Measurements from ENCODE around the gene PLEKHM1.

PLEKHM1 gene

DNA sequence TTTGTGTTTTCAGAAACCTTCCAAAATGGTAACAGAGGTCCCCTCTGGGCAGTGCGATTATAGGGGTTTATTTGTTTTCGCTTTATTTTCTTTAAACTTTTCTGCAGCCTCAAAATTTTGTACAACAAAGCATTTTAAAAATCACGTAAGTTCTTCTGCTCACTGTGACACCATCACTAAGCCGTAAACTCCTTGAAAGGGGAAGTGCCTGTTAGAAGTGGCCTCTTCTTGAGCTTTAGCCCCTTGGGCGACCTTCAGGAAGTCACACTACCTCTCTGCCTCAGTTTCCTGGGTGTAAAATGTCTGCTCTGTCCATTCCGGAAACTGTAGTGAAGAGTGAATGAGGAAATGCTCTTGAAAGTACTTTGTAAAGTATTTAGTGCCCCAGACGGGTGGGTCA lies 84.4 kb downstream of the PLEKHM1 start:
- H3K4me1 Mint-ChIP-seq: peaks cover 40% of the 10 kb centered on the region
- H3K27me3 Mint-ChIP-seq: no peaks in the 10 kb centered on the region
- ATAC-seq (replicated peaks; ENCODE audit: extremely low read depth, poor library complexity, severe bottlenecking) (no peak), DNase-seq (ENCODE audit: low spot score in 2 of 2) (no peak)
- peaks cover 37% of the 10 kb centered on the region for H3K36me3 Mint-ChIP-seq (ENCODE audit: insufficient read depth)
- H3K4me3 Mint-ChIP-seq: no peak overlapping the region
- H3K9me3 Mint-ChIP-seq: no peaks in the 10 kb centered on the region
- no peak overlapping the region for H3K27ac Mint-ChIP-seq (ENCODE audit: low read depth)

- DNase-seq (ENCODE audit: low spot score in 2 of 2) (no peak), ATAC-seq (replicated peaks; ENCODE audit: extremely low read depth, poor library complexity, severe bottlenecking) (no peak)
- no peaks in the 10 kb centered on the region for H3K9me3 Mint-ChIP-seq
- peaks cover 33% of the 10 kb centered on the region for H3K4me1 Mint-ChIP-seq
- H3K27me3 Mint-ChIP-seq: no peaks in the 10 kb centered on the region
- no peak overlapping the region for H3K27ac Mint-ChIP-seq (ENCODE audit: low read depth)
- H3K4me3 Mint-ChIP-seq: no peak overlapping the region
- peaks cover 40% of the 10 kb centered on the region for H3K36me3 Mint-ChIP-seq (ENCODE audit: insufficient read depth)
Observed at GRCh38 chr17:45405250-45406086, 85.1 kb downstream of the PLEKHM1 start.

DNA sequence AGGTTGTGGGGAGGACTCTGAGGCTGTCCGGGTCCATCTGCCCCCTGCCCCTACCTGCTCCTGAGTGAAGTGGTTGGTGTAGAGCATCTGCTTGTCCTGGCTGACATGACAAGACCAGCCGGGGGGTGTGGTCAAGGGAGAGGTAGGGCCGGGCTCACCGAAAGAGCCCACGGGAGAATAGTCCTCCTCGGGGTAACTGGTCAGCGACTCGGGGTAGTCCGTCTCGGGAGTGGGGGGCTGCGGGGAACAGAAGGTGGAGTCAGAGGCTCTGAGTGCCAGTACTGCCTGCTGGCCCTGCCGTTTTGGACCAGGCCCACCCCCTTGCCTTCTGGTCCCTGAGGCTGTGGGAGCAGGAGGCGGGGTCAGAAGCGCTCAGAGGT lies 85.7 kb downstream of the PLEKHM1 start:
- Mint-ChIP-seq H3K27ac (ENCODE audit: low read depth) (no peak overlapping the region), H3K4me3 (no peak overlapping the region), H3K27me3 (no peaks in the 10 kb centered on the region), H3K4me1 (peaks cover 29% of the 10 kb centered on the region), H3K9me3 (no peaks in the 10 kb centered on the region), H3K36me3 (ENCODE audit: insufficient read depth) (peaks cover 40% of the 10 kb centered on the region)
- DNase-seq (ENCODE audit: low spot score in 2 of 2) (no peak), ATAC-seq (replicated peaks; ENCODE audit: extremely low read depth, poor library complexity, severe bottlenecking) (no peak)

- H3K4me3 Mint-ChIP-seq: no peak overlapping the region
- H3K36me3 Mint-ChIP-seq (ENCODE audit: insufficient read depth): peaks cover 42% of the 10 kb centered on the region
- no peaks in the 10 kb centered on the region for H3K9me3 Mint-ChIP-seq
- H3K4me1 Mint-ChIP-seq: peaks cover 22% of the 10 kb centered on the region
- ATAC-seq (replicated peaks; ENCODE audit: extremely low read depth, poor library complexity, severe bottlenecking): no peak
- DNase-seq (ENCODE audit: low spot score in 2 of 2): no peak
- no peaks in the 10 kb centered on the region for H3K27me3 Mint-ChIP-seq
- H3K27ac Mint-ChIP-seq (ENCODE audit: low read depth): no peak overlapping the region
Observed at GRCh38 chr17:45403906-45404490, 86.5 kb downstream of the PLEKHM1 start.

GRCh38 chr17:45402916-45403315 lies 87.6 kb downstream of the PLEKHM1 start:
- Mint-ChIP-seq H3K27ac (ENCODE audit: low read depth) (no peak overlapping the region), H3K36me3 (ENCODE audit: insufficient read depth) (peaks cover 49% of the 10 kb centered on the region), H3K4me3 (no peak overlapping the region)

DNA sequence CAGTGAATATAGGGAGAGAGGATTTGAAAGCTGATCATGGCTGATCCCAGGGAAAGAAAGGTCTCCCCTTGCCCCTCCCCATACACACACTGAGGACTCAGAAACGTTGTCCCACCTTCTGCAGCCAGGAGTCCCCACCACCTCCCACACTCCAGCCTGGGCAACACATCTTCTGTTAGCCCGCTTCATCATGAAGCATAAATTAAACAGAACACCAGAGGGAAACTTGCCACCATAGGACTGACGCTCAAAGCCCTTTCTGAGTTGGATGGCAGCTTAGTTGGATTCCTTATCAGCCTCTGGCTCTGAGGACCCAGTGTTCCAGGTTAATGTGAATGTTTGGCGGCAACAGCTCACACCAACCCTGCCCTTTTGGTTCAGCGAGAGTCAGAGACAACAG lies 91.7 kb downstream of the PLEKHM1 start:
- Mint-ChIP-seq H3K4me1 (no peaks in the 10 kb centered on the region), H3K9me3 (no peaks in the 10 kb centered on the region), H3K27ac (ENCODE audit: low read depth) (peak overlapping the region; percentile 13), H3K4me3 (no peak overlapping the region), H3K36me3 (ENCODE audit: insufficient read depth) (peaks cover 41% of the 10 kb centered on the region), H3K27me3 (no peaks in the 10 kb centered on the region)
- ATAC-seq (replicated peaks; ENCODE audit: extremely low read depth, poor library complexity, severe bottlenecking) (no peak), DNase-seq (ENCODE audit: low spot score in 2 of 2) (no peak)

More at GRCh38 chr17:45402916-45403315, 87.6 kb downstream of the PLEKHM1 start:
- peaks cover 11% of the 10 kb centered on the region for H3K4me1 Mint-ChIP-seq
- ATAC-seq (replicated peaks; ENCODE audit: extremely low read depth, poor library complexity, severe bottlenecking): no peak
- H3K9me3 Mint-ChIP-seq: no peaks in the 10 kb centered on the region
- no peaks in the 10 kb centered on the region for H3K27me3 Mint-ChIP-seq
- no peak for DNase-seq (ENCODE audit: low spot score in 2 of 2)

GRCh38 chr17:45397796-45398195 lies 92.7 kb downstream of the PLEKHM1 start:
- Mint-ChIP-seq H3K4me3 (no peak overlapping the region), H3K36me3 (ENCODE audit: insufficient read depth) (peaks cover 40% of the 10 kb centered on the region), H3K27ac (ENCODE audit: low read depth) (no peak overlapping the region), H3K9me3 (no peaks in the 10 kb centered on the region), H3K4me1 (no peaks in the 10 kb centered on the region), H3K27me3 (no peaks in the 10 kb centered on the region)
- DNase-seq (ENCODE audit: low spot score in 2 of 2) (no peak), ATAC-seq (replicated peaks; ENCODE audit: extremely low read depth, poor library complexity, severe bottlenecking) (no peak)

DNA sequence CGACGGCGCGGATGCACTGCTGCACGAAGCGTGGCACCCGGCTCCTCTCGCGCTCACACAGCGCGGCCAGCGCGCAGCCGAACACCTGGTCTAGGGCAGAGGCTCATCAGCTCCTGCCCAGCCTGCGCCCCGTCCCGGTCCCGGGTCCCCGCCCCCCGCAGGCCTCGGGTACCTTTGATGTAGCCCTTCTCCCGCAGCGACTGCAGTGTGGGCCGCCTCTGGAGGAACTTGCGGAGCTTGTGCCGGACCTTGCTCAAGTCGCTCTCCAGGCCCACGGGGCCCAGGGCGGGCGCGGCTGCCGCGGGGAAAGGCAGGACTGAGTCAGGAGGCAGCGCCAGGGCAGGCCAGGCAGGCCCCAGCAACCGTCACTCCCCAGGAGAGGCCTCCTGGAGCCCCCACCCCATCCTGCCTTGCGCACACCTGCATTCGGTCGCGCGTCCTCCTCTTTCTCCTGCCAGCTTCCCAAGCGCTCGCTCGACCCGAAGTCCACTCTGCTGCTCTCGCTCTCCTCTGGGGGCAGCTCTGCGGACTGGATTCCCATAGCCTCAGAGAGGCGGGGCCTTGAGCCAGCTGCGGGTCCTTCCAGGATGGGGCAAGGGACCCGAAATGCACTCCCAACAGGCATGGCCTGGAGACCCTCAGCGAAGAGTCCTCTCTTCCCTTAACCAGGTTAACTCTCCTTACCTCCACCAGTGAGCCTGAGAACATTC lies 93.9 kb downstream of the PLEKHM1 start:
- Mint-ChIP-seq H3K27me3 (no peaks in the 10 kb centered on the region), H3K36me3 (ENCODE audit: insufficient read depth) (peaks cover 31% of the 10 kb centered on the region), H3K9me3 (no peaks in the 10 kb centered on the region), H3K27ac (ENCODE audit: low read depth) (no peak overlapping the region), H3K4me3 (no peak overlapping the region), H3K4me1 (no peaks in the 10 kb centered on the region)
- DNase-seq (ENCODE audit: low spot score in 2 of 2) (no peak), ATAC-seq (replicated peaks; ENCODE audit: extremely low read depth, poor library complexity, severe bottlenecking) (no peak)

DNA sequence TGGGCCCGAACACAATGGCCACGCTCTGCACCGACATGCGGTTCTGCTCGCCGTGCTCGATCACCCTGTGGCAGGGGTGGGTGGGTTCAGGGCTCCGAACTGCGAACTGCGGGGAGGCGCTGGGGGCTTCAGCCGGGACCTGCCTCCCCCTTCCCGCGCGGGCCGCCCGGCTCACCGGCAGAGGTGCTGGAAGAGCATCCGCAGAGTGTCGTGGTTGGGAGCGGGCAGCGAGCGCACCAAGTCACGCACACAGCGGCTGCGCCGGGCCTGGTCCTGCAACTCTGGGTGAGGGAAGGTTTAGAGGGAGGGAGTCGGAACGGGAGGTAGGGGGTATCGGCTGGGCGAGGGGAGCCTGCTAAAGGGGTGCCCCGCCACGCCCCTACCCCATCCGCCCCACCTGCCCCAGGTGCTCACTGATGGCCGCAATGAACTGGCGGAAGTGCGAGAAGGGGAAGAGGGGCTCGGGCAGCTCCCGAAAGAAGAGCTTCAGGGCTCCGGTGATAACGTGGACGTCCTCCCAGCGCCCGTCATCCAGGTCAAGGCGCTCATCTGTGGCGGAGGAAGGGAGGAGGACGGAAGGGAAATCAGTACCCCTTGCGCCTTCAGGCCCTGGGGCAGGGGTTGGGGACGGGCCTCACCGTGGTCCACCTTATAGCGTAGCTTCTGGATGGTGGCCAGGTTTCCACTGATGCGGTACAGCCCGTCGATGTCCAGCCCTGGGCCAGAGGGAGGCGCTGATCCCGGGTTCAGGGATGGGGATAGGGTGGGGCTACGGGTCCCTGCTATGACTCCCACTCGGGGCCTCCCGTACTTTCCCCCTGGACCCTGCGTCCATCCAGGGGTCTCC lies 94.7 kb downstream of the PLEKHM1 start:
- Mint-ChIP-seq H3K4me3 (no peak overlapping the region), H3K9me3 (no peaks in the 10 kb centered on the region), H3K36me3 (ENCODE audit: insufficient read depth) (peaks cover 27% of the 10 kb centered on the region), H3K27ac (ENCODE audit: low read depth) (no peak overlapping the region), H3K27me3 (no peaks in the 10 kb centered on the region), H3K4me1 (no peaks in the 10 kb centered on the region)
- no peak for ATAC-seq (replicated peaks; ENCODE audit: extremely low read depth, poor library complexity, severe bottlenecking)
- no peak for DNase-seq (ENCODE audit: low spot score in 2 of 2)

- no peak for DNase-seq (ENCODE audit: low spot score in 2 of 2)
- no peaks in the 10 kb centered on the region for H3K4me1 Mint-ChIP-seq
- H3K9me3 Mint-ChIP-seq: no peaks in the 10 kb centered on the region
- H3K27ac Mint-ChIP-seq (ENCODE audit: low read depth): no peak overlapping the region
- H3K27me3 Mint-ChIP-seq: peaks cover under 1% of the 10 kb centered on the region
- H3K4me3 Mint-ChIP-seq: no peak overlapping the region
- H3K36me3 Mint-ChIP-seq (ENCODE audit: insufficient read depth): peaks cover 27% of the 10 kb centered on the region
- no peak for ATAC-seq (replicated peaks; ENCODE audit: extremely low read depth, poor library complexity, severe bottlenecking)
Observed at GRCh38 chr17:45394913-45395568, 95.5 kb downstream of the PLEKHM1 start.

DNA sequence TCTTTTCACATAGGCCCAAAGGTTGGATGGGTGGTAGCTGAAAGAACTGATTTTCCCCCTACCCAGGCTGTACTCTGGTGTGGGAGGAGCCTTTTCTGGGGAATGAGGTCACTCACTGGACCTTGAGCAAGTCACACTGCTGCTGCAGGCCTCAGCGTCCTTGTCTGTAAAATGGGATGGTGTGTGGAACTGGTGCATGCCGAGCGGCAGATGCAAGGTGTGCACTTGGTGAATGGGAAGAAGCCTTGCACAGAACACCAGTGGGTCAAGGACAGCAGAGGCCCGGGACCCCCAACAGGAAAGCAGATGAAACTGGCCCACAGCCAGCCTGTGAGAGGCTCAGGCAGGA lies 96.0 kb downstream of the PLEKHM1 start:
- peaks cover 25% of the 10 kb centered on the region for H3K36me3 Mint-ChIP-seq (ENCODE audit: insufficient read depth)
- ATAC-seq (replicated peaks; ENCODE audit: extremely low read depth, poor library complexity, severe bottlenecking) (no peak), DNase-seq (ENCODE audit: low spot score in 2 of 2) (no peak)
- no peak overlapping the region for H3K27ac Mint-ChIP-seq (ENCODE audit: low read depth)
- H3K4me1 Mint-ChIP-seq: no peaks in the 10 kb centered on the region
- no peaks in the 10 kb centered on the region for H3K9me3 Mint-ChIP-seq
- H3K27me3 Mint-ChIP-seq: peaks cover 5% of the 10 kb centered on the region
- no peak overlapping the region for H3K4me3 Mint-ChIP-seq

- Mint-ChIP-seq H3K9me3 (no peaks in the 10 kb centered on the region), H3K4me3 (no peak overlapping the region), H3K36me3 (ENCODE audit: insufficient read depth) (peaks cover 25% of the 10 kb centered on the region), H3K4me1 (no peaks in the 10 kb centered on the region), H3K27ac (ENCODE audit: low read depth) (no peak overlapping the region), H3K27me3 (peaks cover 10% of the 10 kb centered on the region)
- ATAC-seq (replicated peaks; ENCODE audit: extremely low read depth, poor library complexity, severe bottlenecking) (no peak), DNase-seq (ENCODE audit: low spot score in 2 of 2) (no peak)
Observed at GRCh38 chr17:45394091-45394490, 96.4 kb downstream of the PLEKHM1 start.
